Measurements from ENCODE around the gene CNTF. TPM values are rescaled to one million over a fixed set of nuclear protein-coding genes. Genes with fewer than 3 reads are reported as not detected.

CNTF gene
- total RNA-seq, 1 donor: 1.4 TPM

DNA sequence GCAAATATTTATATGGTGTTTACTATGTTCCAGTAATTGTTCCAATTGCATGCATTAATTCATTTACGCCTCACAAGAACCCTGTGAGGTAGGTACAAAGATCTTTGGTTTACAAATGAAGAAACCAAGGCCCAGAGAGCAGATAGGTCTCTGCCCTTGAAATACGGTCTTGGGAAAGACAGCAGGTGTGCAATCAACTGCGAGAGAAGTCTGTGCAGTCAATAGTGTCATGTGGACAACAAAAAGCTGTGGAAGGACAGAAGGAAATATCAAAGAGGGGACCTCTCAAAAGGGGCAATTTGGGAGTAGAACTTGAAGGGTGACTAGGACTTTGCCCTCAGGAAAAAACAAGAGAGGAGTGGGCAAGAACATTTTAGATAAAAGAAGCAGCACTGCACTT lies 8.9 kb downstream of the CNTF start:
- H2AFZ ChIP-seq (ENCODE audit: low read length): no peak overlapping the region
- no peak overlapping the region for H3K4me3 ChIP-seq (ENCODE audit: insufficient read depth, low read length)
- no peak overlapping the region for H3K4me2 ChIP-seq (ENCODE audit: insufficient read depth, low read length)
- H3K9me3 ChIP-seq (ENCODE audit: low read depth, low read length): no peaks in the 10 kb centered on the region
- H3K79me2 ChIP-seq (ENCODE audit: insufficient read depth, low read length): no peaks in the 10 kb centered on the region
- no peak overlapping the region for H3K27ac ChIP-seq (ENCODE audit: low read depth, low read length)
- H3K36me3 ChIP-seq (ENCODE audit: insufficient read depth, low read length): no peaks in the 10 kb centered on the region
- H3K27me3 ChIP-seq (ENCODE audit: insufficient read depth, low read length): no peaks in the 10 kb centered on the region
- H3K4me1 ChIP-seq (ENCODE audit: insufficient read depth, low read length): peaks cover 36% of the 10 kb centered on the region
- TF ChIP-seq CTCF (IDR thresholded peaks at IDR 0.05; ENCODE audit: extremely low read depth, low read depth, low read length): no peak
- DNase-seq (ENCODE audit: insufficient read length, low spot score, missing footprints): no peak
- peaks cover 2% of the 10 kb centered on the region for H4K20me1 ChIP-seq (ENCODE audit: insufficient read depth, low read length)

DNA sequence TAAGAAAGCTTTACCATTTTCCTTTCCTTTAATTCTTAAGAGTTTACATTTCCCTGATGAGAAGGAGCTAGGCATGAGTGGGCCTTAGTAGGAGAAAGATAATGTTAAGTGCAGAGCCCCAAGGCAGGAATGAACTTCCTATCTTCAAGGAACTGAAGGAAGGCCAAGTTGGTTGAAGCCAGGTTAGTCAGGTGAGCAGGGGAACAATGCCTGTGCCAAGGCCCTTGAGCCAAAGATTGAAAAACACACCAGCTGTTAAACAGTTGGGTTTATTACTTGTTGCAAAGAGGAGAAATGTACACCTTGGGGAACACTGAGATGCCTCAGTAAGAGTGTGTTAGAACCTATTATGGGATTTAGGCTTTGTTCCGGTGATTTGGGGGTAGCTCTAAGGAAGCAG lies 10.0 kb downstream of the CNTF start:
- no peaks in the 10 kb centered on the region for H3K27me3 ChIP-seq (ENCODE audit: insufficient read depth, low read length)
- H2AFZ ChIP-seq (ENCODE audit: low read length): no peak overlapping the region
- TF ChIP-seq CTCF (IDR thresholded peaks at IDR 0.05; ENCODE audit: extremely low read depth, low read depth, low read length): no peak
- DNase-seq (ENCODE audit: insufficient read length, low spot score, missing footprints): no peak
- no peak overlapping the region for H3K27ac ChIP-seq (ENCODE audit: low read depth, low read length)
- H3K4me2 ChIP-seq (ENCODE audit: insufficient read depth, low read length): no peak overlapping the region
- H3K4me1 ChIP-seq (ENCODE audit: insufficient read depth, low read length): peaks cover 25% of the 10 kb centered on the region
- peaks cover 2% of the 10 kb centered on the region for H4K20me1 ChIP-seq (ENCODE audit: insufficient read depth, low read length)
- H3K4me3 ChIP-seq (ENCODE audit: insufficient read depth, low read length): no peak overlapping the region
- no peaks in the 10 kb centered on the region for H3K79me2 ChIP-seq (ENCODE audit: insufficient read depth, low read length)
- H3K9me3 ChIP-seq (ENCODE audit: low read depth, low read length): no peaks in the 10 kb centered on the region
- no peaks in the 10 kb centered on the region for H3K36me3 ChIP-seq (ENCODE audit: insufficient read depth, low read length)

GRCh38 chr11:58636587-58636986 lies 14.1 kb downstream of the CNTF start:
- H4K20me1 ChIP-seq (ENCODE audit: insufficient read depth, low read length): no peaks in the 10 kb centered on the region
- no peaks in the 10 kb centered on the region for H3K4me1 ChIP-seq (ENCODE audit: insufficient read depth, low read length)
- no peak overlapping the region for H3K4me3 ChIP-seq (ENCODE audit: insufficient read depth, low read length)
- H3K9me3 ChIP-seq (ENCODE audit: low read depth, low read length): no peaks in the 10 kb centered on the region
- no peak overlapping the region for H3K4me2 ChIP-seq (ENCODE audit: insufficient read depth, low read length)
- no peaks in the 10 kb centered on the region for H3K27me3 ChIP-seq (ENCODE audit: insufficient read depth, low read length)
- H3K27ac ChIP-seq (ENCODE audit: low read depth, low read length): no peak overlapping the region
- no peaks in the 10 kb centered on the region for H3K79me2 ChIP-seq (ENCODE audit: insufficient read depth, low read length)
- DNase-seq (ENCODE audit: insufficient read length, low spot score, missing footprints): no peak
- no peak overlapping the region for H2AFZ ChIP-seq (ENCODE audit: low read length)
- peak; percentile 12 for TF ChIP-seq CTCF (IDR thresholded peaks at IDR 0.05; ENCODE audit: extremely low read depth, low read depth, low read length)
- no peaks in the 10 kb centered on the region for H3K36me3 ChIP-seq (ENCODE audit: insufficient read depth, low read length)

DNA sequence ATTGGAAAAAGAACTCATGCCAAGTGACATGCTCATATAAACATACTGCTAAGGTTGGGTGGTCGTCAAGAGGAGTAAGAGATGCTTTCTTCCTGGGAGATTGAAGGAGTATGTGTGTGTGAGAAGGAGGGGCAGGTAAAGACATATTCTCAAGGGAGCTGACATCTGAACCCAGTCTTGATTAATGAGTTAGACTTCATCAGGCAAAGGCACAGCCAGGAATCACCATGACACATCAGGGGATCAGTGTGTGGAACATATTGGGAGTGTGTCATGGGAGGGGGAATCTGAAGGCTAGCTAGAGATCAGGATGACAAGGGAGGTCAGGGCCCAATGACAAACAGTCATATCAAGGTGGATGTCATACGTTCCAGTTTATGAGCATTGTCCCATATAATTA lies 14.9 kb downstream of the CNTF start:
- Histone ChIP-seq H3K36me3 (ENCODE audit: insufficient read depth, low read length) (no peaks in the 10 kb centered on the region), H3K4me1 (ENCODE audit: insufficient read depth, low read length) (no peaks in the 10 kb centered on the region), H3K27me3 (ENCODE audit: insufficient read depth, low read length) (peaks cover 2% of the 10 kb centered on the region), H3K4me3 (ENCODE audit: insufficient read depth, low read length) (no peak overlapping the region), H2AFZ (ENCODE audit: low read length) (no peak overlapping the region), H3K9me3 (ENCODE audit: low read depth, low read length) (no peaks in the 10 kb centered on the region), H3K27ac (ENCODE audit: low read depth, low read length) (no peak overlapping the region), H3K79me2 (ENCODE audit: insufficient read depth, low read length) (no peaks in the 10 kb centered on the region), H3K4me2 (ENCODE audit: insufficient read depth, low read length) (no peak overlapping the region), H4K20me1 (ENCODE audit: insufficient read depth, low read length) (no peaks in the 10 kb centered on the region)
- peak; percentile 73 for DNase-seq (ENCODE audit: insufficient read length, low spot score, missing footprints)
- no peak for TF ChIP-seq CTCF (IDR thresholded peaks at IDR 0.05; ENCODE audit: extremely low read depth, low read depth, low read length)

All from osteoblast (primary cell).